ENCODE results near the gene ARL15.

DNA sequence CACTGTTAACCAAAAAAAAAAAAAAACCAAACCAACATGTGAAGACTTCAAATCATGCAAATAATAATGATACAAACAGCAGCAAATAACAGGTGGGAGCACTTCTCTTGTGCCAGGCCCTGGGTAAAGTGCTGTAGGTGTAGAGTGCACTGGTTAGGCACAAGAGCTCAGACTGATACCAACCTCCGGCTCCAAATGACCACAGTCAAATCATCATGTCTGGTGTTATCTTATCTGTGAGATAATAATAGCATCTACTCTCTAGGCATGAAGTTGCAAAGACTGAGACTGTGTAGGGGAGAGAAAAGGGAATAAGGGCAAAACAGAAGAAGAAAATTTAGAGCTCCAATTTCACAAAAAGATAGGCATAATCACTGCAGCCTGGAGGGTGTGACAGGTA, 159.5 kb downstream of the ARL15 start:
- TF ChIP-seq, protein P1, sequence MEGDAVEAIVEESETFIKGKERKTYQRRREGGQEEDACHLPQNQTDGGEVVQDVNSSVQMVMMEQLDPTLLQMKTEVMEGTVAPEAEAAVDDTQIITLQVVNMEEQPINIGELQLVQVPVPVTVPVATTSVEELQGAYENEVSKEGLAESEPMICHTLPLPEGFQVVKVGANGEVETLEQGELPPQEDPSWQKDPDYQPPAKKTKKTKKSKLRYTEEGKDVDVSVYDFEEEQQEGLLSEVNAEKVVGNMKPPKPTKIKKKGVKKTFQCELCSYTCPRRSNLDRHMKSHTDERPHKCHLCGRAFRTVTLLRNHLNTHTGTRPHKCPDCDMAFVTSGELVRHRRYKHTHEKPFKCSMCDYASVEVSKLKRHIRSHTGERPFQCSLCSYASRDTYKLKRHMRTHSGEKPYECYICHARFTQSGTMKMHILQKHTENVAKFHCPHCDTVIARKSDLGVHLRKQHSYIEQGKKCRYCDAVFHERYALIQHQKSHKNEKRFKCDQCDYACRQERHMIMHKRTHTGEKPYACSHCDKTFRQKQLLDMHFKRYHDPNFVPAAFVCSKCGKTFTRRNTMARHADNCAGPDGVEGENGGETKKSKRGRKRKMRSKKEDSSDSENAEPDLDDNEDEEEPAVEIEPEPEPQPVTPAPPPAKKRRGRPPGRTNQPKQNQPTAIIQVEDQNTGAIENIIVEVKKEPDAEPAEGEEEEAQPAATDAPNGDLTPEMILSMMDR (IDR thresholded peaks at IDR 0.05), result no peak
- TF ChIP-seq POLR2A (IDR thresholded peaks at IDR 0.05), result no peak
